Measurements from ENCODE around the gene APOA4.

Gene APOA4

GRCh38 chr11:116788975-116789374, 34.1 kb downstream of the APOA4 start:
- no peak overlapping the region for H3K4me3 ChIP-seq (ENCODE audit: low read length)
- no peak for DNase-seq (ENCODE audit: low read depth, low spot score)

- peak overlapping the region; percentile 90 for H3K4me3 ChIP-seq (ENCODE audit: low read length)
- no peak for DNase-seq (ENCODE audit: low read depth, low spot score)
These were observed 34.6 kb downstream of the APOA4 start for GRCh38 chr11:116788534-116788933.

- peak; percentile 37 for DNase-seq (ENCODE audit: low read depth, low spot score)
- H3K4me3 ChIP-seq (ENCODE audit: low read length), result peak within 1 kb of the TSS; percentile 90
These were observed 35.2 kb downstream of the APOA4 start, which contains the start of gene ZPR1 for GRCh38 chr11:116787786-116788486. TSS of gene ZPR1 (minus strand) at chr11:116788023. CDS start at chr11:116787990, 33 bp downstream.

- peak overlapping the region; percentile 90 for H3K4me3 ChIP-seq (ENCODE audit: low read length)
These were observed 35.7 kb downstream of the APOA4 start for GRCh38 chr11:116787436-116787785.

GRCh38 chr11:116786966-116787365, 36.1 kb downstream of the APOA4 start:
- peak overlapping the region; percentile 90 for H3K4me3 ChIP-seq (ENCODE audit: low read length)
- DNase-seq (ENCODE audit: low read depth, low spot score), result no peak

More at GRCh38 chr11:116787436-116787785, 35.7 kb downstream of the APOA4 start:
- no peak for DNase-seq (ENCODE audit: low read depth, low spot score)

- H3K4me3 ChIP-seq (ENCODE audit: low read length), result no peak overlapping the region
- no peak for DNase-seq (ENCODE audit: low read depth, low spot score)
These were observed 36.8 kb downstream of the APOA4 start for GRCh38 chr11:116786326-116786725.

GRCh38 chr11:116782728-116783127, 40.4 kb downstream of the APOA4 start:
- no peak for DNase-seq (ENCODE audit: low read depth, low spot score)
- H3K4me3 ChIP-seq (ENCODE audit: low read length), result no peak overlapping the region

- no peak for DNase-seq (ENCODE audit: low read depth, low spot score)
These were observed 44.5 kb downstream of the APOA4 start for GRCh38 chr11:116778556-116778955.

GRCh38 chr11:116777056-116777455, 46.0 kb downstream of the APOA4 start:
- H3K4me3 ChIP-seq (ENCODE audit: low read length), result no peak overlapping the region
- DNase-seq (ENCODE audit: low read depth, low spot score), result no peak

More at GRCh38 chr11:116778556-116778955, 44.5 kb downstream of the APOA4 start:
- no peak overlapping the region for H3K4me3 ChIP-seq (ENCODE audit: low read length)

- DNase-seq (ENCODE audit: low read depth, low spot score), result no peak
- H3K4me3 ChIP-seq (ENCODE audit: low read length), result no peak overlapping the region
These were observed 46.6 kb downstream of the APOA4 start for GRCh38 chr11:116776522-116776984.

GRCh38 chr11:116775975-116776374, 47.1 kb downstream of the APOA4 start:
- no peak overlapping the region for H3K4me3 ChIP-seq (ENCODE audit: low read length)
- DNase-seq (ENCODE audit: low read depth, low spot score), result no peak

- no peak overlapping the region for H3K4me3 ChIP-seq (ENCODE audit: low read length)
- DNase-seq (ENCODE audit: low read depth, low spot score), result no peak
These were observed 48.4 kb downstream of the APOA4 start for GRCh38 chr11:116774661-116775060.

- H3K4me3 ChIP-seq (ENCODE audit: low read length), result peak overlapping the region; percentile 74
- no peak for DNase-seq (ENCODE audit: low read depth, low spot score)
These were observed 49.7 kb downstream of the APOA4 start for GRCh38 chr11:116773203-116774097.

GRCh38 chr11:116772443-116773202, 50.5 kb downstream of the APOA4 start, which contains the start of gene BUD13:
TSS of gene BUD13 (minus strand) at chr11:116772987. CDS start at chr11:116772964, 23 bp downstream.
- DNase-seq (ENCODE audit: low read depth, low spot score), result peak; percentile 85
- peak within 1 kb of the TSS; percentile 74 for H3K4me3 ChIP-seq (ENCODE audit: low read length)

GRCh38 chr11:116771935-116772334, 51.2 kb downstream of the APOA4 start:
- peak overlapping the region; percentile 74 for H3K4me3 ChIP-seq (ENCODE audit: low read length)
- no peak for DNase-seq (ENCODE audit: low read depth, low spot score)

All from Jurkat, Clone E6-1 (cell line).